Esophagus (tissue), 2 donors: ENCODE measurements around the gene PRR5L. TPM values are rescaled to one million over a fixed set of nuclear protein-coding genes. Genes with fewer than 3 reads are reported as not detected.

Source experiments
- H3K27ac ChIP-seq, 2 donors: one replicate each; pipeline ENCODE4 v1.5.1; 2013; ENCODE audit warnings: low read depth in 2 of 2, mild to moderate bottlenecking in 2 of 2, inconsistent platforms in 1 of 2, low read length in 1 of 2, moderate library complexity in 1 of 2
- H3K27me3 ChIP-seq, 2 donors: one replicate each; pipeline ENCODE4 v1.6.1; 2013; ENCODE audit warnings: low read length in 2 of 2, control low read depth in 1 of 2, mild to moderate bottlenecking in 1 of 2; ENCODE audit not compliant: insufficient read depth in 2 of 2, control insufficient read depth in 1 of 2
- H3K36me3 ChIP-seq, 2 donors: one replicate each; pipeline ENCODE4 v1.6.1; 2013; ENCODE audit warnings: low read length in 1 of 2; ENCODE audit not compliant: control insufficient read depth in 2 of 2, insufficient read depth in 2 of 2
- H3K4me1 ChIP-seq, 2 donors: one replicate each; pipeline ENCODE4 v1.6.1; 2013; ENCODE audit warnings: low read length in 1 of 2; ENCODE audit not compliant: control insufficient read depth in 2 of 2, insufficient read depth in 2 of 2
- H3K4me3 ChIP-seq, 2 donors: one replicate each; pipeline ENCODE4 v1.5.1; 2013; ENCODE audit warnings: low read length in 2 of 2, mild to moderate bottlenecking in 2 of 2, low read depth in 1 of 2, moderate library complexity in 1 of 2
- H3K9me3 ChIP-seq, 2 donors: one replicate each; pipeline ENCODE4 v1.6.1; 2013; ENCODE audit warnings: mild to moderate bottlenecking in 2 of 2, low read depth in 1 of 2, low read length in 1 of 2, moderate library complexity in 1 of 2; ENCODE audit not compliant: control insufficient read depth in 2 of 2, insufficient read depth in 1 of 2
- WGBS, 2 donors: extraction: QIAGEN DNeasy Blood & Tissue Kit; methylation state at CpG; one replicate each; pipeline ENCODE4 v1.1.7; 2013; 5-methylcytosine and 5-hydroxymethylcytosine counted together
- polyA plus RNA-seq, 2 donors: library from polyadenylated mRNA; stranded (reverse); fragments of 200-250 nt; gene quantifications; one replicate each; pipeline ENCODE4 v1.2.3, GENCODE V29; 2013
- donor health status: healthy with polysubstance abuse.
- donor health status: Bipolar disorder and iron deficiency.

PRR5L gene
- polyA plus RNA-seq, 2 donors, result 1.1 to 1.3 TPM

DNA sequence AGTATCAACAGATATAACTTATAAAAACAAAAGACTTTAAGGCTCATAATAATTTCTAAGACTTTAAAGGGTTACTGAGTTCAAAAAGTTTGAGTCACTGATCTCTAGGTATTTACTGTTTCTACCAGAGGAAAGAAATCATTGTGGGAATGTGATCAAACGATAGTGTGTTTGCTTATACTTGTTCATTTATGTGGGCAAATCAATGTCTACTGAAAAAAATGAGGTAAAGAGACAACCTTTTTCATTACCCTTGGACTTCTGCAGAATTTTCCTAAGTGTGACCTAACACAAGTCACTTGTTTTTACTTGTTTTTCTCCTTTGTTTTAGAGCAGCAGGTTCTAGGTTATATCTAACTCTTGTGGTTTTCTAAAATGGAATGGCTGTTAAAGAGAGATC lies 65.4 kb downstream of the PRR5L start:
- Histone ChIP-seq H3K4me1 (no peaks in the 10 kb centered on the region), H3K9me3 (no peaks in the 10 kb centered on the region), H3K36me3 (no peaks in the 10 kb centered on the region), H3K4me3 (no peak overlapping the region), H3K27ac (no peak overlapping the region), H3K27me3 (no peaks in the 10 kb centered on the region)
- 37 to 40% methylated on average over 1 of the region's 1 CpG for WGBS, 2 donors

DNA sequence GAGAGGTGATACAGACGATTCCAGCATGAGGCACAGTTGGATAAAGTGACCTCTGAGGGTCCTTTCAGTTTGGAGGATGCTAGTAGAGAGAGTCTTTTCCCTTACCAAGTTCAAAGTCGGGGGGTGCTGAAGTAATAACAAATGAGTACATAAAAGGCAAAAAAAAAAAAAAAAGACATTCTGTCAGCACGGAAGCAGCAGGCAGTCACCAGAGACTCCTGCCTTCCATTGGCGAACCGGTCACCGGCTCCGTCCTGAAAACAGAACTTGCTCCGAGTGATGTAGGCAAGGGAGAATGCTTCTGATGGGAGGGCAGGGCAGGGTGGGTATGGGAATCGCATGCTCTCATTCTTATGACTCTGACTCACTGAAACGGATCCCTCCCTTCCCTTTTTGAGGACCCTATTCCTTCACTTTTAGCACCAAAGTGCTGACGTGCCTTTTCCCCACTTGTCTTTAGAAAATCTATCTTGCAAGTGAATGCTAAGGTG lies 65.9 kb downstream of the PRR5L start:
- Histone ChIP-seq H3K4me1 (no peaks in the 10 kb centered on the region), H3K27me3 (no peaks in the 10 kb centered on the region), H3K27ac (no peak overlapping the region), H3K4me3 (no peak overlapping the region), H3K9me3 (no peaks in the 10 kb centered on the region), H3K36me3 (no peaks in the 10 kb centered on the region)
- 14 to 33% methylated on average over 11 of the region's 11 CpGs for WGBS, 2 donors

DNA sequence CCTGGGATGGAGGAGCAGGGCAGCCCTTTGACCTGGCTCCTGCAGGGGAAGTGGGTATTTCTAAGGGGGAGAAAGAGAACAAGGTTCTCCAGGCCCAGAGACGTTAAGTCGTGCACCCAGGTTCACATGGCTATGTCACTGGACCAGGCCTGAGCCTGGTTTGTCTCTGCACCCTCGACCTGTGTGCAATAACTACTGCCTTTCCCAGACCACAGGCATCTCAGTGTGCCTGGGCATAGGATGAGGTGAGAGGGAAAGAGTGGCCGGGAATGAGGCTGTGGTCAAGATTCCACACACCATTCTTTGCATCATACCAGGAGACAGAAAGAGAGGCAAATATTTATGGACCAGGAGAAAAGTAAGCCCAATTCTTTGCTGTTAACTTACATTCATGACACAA lies 66.8 kb downstream of the PRR5L start:
- H3K36me3 ChIP-seq, result no peaks in the 10 kb centered on the region
- no peaks in the 10 kb centered on the region for H3K9me3 ChIP-seq
- H3K27ac ChIP-seq, result no peak overlapping the region
- no peak overlapping the region for H3K4me3 ChIP-seq
- no peaks in the 10 kb centered on the region for H3K4me1 ChIP-seq
- no peaks in the 10 kb centered on the region for H3K27me3 ChIP-seq
- 73 to 84% methylated on average over 4 of the region's 4 CpGs for WGBS, 2 donors

DNA sequence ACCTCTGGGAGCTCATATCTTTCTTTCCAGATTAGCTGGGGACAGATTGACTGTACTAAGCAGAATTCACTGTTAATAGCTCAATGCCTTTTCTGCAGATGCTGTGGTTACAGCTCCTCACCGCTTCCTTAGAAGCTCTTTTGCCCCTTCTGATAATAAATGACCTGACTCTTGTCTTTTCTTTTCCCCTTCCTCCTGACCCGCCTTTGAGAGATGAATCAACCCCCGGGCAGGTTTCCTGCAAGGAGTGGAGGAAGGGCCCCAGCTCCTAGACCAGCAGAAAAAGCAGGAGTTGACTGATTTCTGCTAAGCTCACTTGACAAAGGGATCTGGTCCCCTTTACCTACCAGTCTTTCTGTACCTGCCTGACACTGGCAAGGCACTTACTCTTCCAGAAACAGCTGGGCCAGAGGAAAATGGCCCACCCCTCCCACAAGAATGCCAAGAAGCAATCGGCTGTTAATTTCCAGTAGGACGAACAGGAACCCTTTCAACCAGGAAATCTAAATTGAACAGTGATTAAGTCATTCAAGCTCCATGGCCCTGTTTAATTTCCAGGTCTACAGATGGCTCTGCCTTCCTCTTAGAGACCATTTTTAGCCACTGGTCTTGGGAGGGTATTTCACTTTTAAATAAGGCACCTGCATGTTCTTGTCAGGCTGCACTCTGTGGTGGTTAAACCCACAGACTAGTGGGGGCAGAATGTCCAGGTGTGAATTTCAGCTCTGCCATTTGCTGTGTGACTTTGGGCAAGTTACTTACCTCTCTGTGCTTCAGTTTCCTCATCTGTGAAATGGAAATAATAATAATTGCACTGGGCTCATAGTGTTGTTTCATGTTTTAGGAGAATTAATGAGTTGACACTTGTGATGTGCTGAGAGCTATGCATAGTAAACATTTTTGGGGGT lies 67.5 kb downstream of the PRR5L start:
- Histone ChIP-seq H3K4me3 (no peak overlapping the region), H3K4me1 (no peaks in the 10 kb centered on the region), H3K9me3 (no peaks in the 10 kb centered on the region), H3K27me3 (no peaks in the 10 kb centered on the region), H3K36me3 (no peaks in the 10 kb centered on the region), H3K27ac (no peak overlapping the region)
- WGBS, 2 donors, result 53 to 58% methylated on average over 5 of the region's 5 CpGs

DNA sequence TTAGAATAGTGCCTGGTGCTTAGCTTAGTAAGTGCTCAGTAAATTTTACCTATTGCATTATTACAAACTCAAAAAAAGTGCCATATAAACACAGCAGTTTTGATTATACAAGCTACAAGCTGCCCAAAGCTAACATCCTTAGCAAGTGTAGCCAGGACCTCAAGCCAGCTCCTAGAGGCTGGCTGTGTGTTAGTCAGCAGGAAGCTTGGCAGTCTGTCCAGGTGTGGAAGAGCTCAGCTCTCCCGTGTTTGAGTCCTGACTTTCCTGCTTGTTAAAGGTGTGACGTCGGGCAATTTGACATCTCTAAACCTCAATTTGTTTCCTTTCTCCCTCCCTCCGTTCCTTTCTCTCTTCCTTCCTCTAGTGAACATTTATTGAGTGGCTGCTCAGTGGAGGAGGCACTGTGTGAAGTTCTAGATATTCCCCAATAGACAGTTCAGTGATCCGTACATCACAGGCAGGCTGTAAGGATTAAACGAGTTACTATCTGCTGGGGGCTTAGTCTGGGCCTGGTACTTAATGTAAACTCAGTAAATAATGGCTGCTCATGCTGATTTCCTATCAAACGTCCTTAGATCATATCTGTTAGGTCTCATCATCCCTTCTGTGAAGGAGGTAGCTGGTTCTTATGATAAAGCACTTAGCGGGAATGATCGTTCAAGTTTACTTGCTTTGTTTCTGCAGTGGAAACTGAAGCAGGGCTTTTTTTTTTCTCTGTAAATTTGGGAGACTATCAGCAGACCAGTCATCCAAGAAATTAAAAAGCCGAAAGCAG lies 68.7 kb downstream of the PRR5L start:
- Histone ChIP-seq H3K27ac (no peak overlapping the region), H3K4me1 (no peaks in the 10 kb centered on the region)

DNA sequence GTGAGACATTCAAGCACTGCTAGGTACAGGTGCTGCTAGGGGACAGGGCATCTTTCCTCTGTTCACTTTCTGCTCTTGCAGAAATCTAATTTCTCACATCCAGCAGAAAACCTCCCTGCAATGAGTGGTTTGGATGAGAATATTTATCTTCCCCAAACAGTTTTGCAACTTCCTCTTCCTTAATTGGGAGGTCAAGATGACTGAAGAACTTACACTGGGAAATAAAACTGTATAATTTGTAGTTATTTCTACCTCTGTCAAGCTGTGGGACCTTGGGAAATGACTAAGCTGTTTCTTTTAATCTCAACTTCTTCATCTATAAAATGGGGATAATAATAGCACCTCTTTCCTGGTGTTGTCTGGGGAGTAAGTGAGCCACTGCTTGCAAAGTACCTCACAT lies 69.8 kb downstream of the PRR5L start:
- Histone ChIP-seq H3K4me3 (no peak overlapping the region), H3K9me3 (no peaks in the 10 kb centered on the region), H3K27ac (no peak overlapping the region), H3K27me3 (no peaks in the 10 kb centered on the region), H3K4me1 (no peaks in the 10 kb centered on the region), H3K36me3 (no peaks in the 10 kb centered on the region)

More for the DNA sequence above, 68.7 kb downstream of the PRR5L start:
- Histone ChIP-seq H3K27me3 (no peaks in the 10 kb centered on the region), H3K36me3 (no peaks in the 10 kb centered on the region), H3K9me3 (no peaks in the 10 kb centered on the region), H3K4me3 (no peak overlapping the region)
- 56 to 59% methylated on average over 10 of the region's 10 CpGs for WGBS, 2 donors

DNA sequence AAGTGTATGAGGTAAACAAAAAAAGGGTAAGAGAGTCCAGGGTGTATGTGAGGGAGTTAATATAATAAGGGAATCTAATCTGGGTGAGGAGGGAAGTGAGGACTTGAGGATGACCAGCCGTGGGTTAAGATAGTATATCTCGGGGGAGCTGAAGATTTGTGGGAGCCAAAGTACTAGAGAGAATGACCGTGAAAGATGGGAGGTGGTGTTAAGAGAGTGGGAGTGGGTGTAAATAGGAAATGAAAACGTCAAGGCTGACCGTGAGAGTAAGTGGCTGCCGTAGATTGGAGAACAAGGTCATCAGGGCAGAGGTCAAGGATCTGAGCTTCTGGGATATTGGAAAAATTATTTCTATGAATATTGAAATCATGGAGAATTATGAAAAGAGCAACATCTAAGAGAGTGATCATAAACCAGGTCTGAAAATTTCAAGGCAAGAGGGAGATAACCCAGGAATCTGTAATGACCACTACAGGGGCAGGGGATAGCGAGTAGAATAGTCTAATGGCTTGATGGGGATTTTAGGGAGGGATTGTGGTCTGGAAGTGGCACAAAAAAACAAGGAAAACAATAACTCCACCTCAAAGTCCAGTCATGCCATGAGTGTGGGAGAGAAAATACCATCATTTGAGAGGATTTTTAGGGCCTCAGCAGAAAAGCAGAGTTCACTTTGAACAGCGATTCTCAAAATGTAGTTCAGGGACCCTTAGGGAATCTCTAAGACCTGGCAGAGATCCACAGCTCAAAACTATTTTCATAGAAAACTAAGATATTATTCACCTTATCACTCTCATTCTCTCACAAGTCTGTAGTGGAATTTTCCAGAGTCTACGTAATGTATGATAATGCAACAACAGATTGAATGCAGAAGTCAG lies 72.0 kb downstream of the PRR5L start:
- WGBS, 2 donors, result 69 to 82% methylated on average over 9 of the region's 9 CpGs
- Histone ChIP-seq H3K27ac (no peak overlapping the region), H3K9me3 (no peaks in the 10 kb centered on the region), H3K4me1 (no peaks in the 10 kb centered on the region), H3K27me3 (no peaks in the 10 kb centered on the region), H3K4me3 (no peak overlapping the region), H3K36me3 (no peaks in the 10 kb centered on the region)

DNA sequence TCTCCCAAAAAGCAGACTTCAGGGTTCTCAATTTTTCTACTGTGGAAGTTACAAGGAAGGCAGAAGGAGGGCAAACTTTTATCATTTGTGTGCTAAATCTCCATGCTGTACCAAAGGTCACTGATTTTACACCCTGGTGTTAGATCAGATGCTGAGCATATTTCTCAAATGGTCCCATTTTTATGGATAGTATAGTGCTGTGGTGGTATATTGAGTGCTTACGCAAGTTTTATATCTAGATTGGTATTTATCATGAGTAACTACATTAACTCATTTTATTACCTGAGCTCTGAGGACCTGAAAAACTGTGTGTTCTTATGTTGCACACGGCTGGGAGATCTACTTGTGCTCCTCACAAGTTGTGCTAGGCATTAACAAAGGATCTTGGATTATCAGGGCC lies 75.1 kb downstream of the PRR5L start:
- no peaks in the 10 kb centered on the region for H3K36me3 ChIP-seq
- H3K4me3 ChIP-seq, result no peak overlapping the region
- no peaks in the 10 kb centered on the region for H3K27me3 ChIP-seq
- no peaks in the 10 kb centered on the region for H3K9me3 ChIP-seq
- H3K27ac ChIP-seq, result no peak overlapping the region
- 89 to 96% methylated on average over 2 of the region's 2 CpGs for WGBS, 2 donors
- H3K4me1 ChIP-seq, result no peaks in the 10 kb centered on the region

DNA sequence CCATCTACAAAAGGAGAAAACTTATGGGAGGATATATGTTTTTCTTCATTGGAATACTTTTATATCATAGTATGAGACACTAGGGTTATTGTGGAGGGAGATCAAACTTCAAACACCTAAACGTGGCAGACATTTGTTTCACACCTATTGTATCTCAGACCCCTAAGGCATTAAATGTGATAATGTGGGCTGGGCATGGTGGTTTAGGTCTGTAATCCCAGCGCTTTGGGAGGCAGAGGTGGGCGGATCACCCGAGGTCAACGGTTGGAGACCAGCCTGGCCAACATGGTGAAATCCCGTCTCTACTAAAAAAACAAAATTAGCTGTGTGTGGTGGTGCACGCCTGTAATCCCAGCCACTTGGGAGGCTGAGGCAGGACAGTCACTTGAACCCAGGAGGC lies 75.5 kb downstream of the PRR5L start:
- 84 to 85% methylated on average over 7 of the region's 7 CpGs for WGBS, 2 donors
- no peaks in the 10 kb centered on the region for H3K36me3 ChIP-seq
- H3K27ac ChIP-seq, result no peak overlapping the region
- H3K4me1 ChIP-seq, result peaks cover 0 to 3% of the 10 kb centered on the region in 2 donors
- H3K9me3 ChIP-seq, result no peaks in the 10 kb centered on the region
- no peak overlapping the region for H3K4me3 ChIP-seq
- H3K27me3 ChIP-seq, result no peaks in the 10 kb centered on the region
